ENCODE data around the gene CACNA1A.
"Not testable (repeated sequence)": the region's sequence is repeated elsewhere in the genome, so short reads cannot be mapped to it uniquely, and the experiment has no call there.

The CACNA1A gene

DNA sequence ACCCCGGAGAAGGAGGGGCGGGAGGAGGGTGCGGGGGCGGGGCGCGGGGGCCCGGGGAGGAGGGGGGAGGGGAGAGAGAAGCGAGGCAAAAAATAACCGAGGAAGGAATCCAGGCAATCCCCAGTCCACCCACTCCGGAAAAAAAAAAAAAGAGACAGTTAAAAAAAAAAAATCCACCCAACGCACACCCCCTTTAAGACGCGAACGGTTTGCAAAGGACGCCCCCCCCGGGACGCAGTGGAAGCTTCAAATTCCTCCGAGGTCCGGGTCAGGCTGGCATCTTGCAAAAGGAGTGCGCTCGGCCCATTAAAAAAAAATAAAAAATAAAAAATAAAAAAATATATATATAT is at the start of gene CACNA1A:
CACNA1A (minus strand) TSS at position 9 of the 350 bp plus-strand sequence. CDS start 255 bp downstream, outside the sequence.
- H3K4me3 Mint-ChIP-seq = no peak within 1 kb of the TSS

DNA sequence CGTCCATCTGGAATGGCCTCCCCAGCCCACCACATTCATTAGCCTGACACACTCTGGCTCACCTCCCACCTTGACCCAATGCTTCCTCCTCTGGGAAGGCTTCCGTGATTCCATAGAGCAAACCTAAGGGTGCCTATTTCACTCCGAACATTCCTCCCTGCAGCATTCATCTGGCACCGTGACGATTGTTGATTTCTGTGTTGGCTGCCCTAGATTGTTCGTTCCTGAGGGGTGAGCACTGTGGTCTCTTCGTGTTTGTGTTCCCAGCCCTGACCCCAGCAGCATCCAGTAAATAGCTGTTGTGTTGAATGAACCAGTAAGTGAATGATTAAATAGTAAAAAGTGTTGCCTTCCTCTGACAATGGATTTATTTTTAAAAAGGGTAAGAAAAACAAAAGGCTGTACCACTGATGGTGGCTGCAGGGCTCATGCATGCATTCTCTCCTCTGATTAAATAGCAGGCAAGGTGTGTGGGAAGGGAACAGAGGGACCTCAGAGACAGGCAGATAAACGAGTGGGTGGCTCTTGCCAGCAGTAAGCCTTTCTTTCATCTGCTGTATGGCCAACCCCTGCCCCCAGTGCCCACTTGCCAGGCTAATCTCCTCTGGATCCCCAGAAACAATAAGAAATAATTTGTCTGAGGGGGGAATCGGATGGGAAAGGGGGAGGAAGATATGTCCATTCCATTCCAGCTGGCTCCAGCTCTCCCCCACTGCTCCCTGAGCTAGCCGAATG is 48.4 kb upstream of the CACNA1A start:
- no peaks in the 10 kb centered on the region for H3K4me1 Mint-ChIP-seq (ENCODE audit: low read depth)
- H3K27me3 Mint-ChIP-seq = peaks cover 18% of the 10 kb centered on the region
- H3K36me3 Mint-ChIP-seq (ENCODE audit: low read depth) = no peaks in the 10 kb centered on the region
- intact Hi-C loops (cut with micrococcal nuclease) = no loop called here
- H3K4me3 Mint-ChIP-seq = no peak overlapping the region
- H3K9me3 Mint-ChIP-seq = no peaks in the 10 kb centered on the region
- no peak overlapping the region for H3K27ac Mint-ChIP-seq

More for the DNA sequence above, at the start of gene CACNA1A:
- no peak within 1 kb of the TSS for H3K27ac Mint-ChIP-seq
- H3K4me1 Mint-ChIP-seq (ENCODE audit: low read depth) = no peaks in the 10 kb centered on the region
- H3K36me3 Mint-ChIP-seq (ENCODE audit: low read depth) = no peaks in the 10 kb centered on the region
- peaks cover 72% of the 10 kb centered on the region for H3K27me3 Mint-ChIP-seq
- peaks cover 8% of the 10 kb centered on the region for H3K9me3 Mint-ChIP-seq
- intact Hi-C loops (cut with micrococcal nuclease) = no loop called here

DNA sequence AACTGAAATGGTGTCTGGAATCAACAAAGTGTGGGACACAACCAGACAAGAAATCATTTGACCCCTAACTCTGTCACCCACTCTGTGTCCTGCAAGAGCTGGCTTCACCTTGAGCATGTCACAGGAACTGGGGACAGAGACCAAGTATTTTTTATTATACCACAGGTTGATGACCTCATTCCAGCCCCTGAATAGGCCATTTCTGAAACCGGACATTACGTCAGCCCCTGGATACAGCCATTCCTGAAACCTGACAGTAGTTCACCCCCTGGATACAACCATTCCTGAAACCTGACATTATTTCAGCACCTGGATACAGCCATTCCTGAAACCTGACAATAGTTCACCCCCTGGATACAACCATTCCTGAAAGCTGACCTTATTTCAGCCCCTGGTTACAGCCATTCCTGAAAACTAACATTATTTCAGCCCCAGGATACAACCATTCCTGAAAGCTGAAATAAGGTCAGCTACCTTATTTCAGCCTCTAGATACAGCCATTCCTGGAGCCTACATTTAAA is 47.7 kb upstream of the CACNA1A start:
- intact Hi-C loops (cut with micrococcal nuclease) = no loop called here
- Mint-ChIP-seq H3K27me3 (peaks cover 18% of the 10 kb centered on the region), H3K4me1 (ENCODE audit: low read depth) (no peaks in the 10 kb centered on the region)

GRCh38 chr19:13548131-13548530 is 41.9 kb upstream of the CACNA1A start:
- H3K27ac Mint-ChIP-seq = no peak overlapping the region
- H3K4me3 Mint-ChIP-seq = no peak overlapping the region
- H3K27me3 Mint-ChIP-seq = peaks cover 8% of the 10 kb centered on the region
- intact Hi-C loops (cut with micrococcal nuclease) = no loop called here
- no peaks in the 10 kb centered on the region for H3K4me1 Mint-ChIP-seq (ENCODE audit: low read depth)
- no peaks in the 10 kb centered on the region for H3K36me3 Mint-ChIP-seq (ENCODE audit: low read depth)
- peaks cover 6% of the 10 kb centered on the region for H3K9me3 Mint-ChIP-seq

More for the DNA sequence above, 47.7 kb upstream of the CACNA1A start:
- Mint-ChIP-seq H3K27ac (no peak overlapping the region), H3K9me3 (no peaks in the 10 kb centered on the region), H3K36me3 (ENCODE audit: low read depth) (no peaks in the 10 kb centered on the region), H3K4me3 (no peak overlapping the region)

DNA sequence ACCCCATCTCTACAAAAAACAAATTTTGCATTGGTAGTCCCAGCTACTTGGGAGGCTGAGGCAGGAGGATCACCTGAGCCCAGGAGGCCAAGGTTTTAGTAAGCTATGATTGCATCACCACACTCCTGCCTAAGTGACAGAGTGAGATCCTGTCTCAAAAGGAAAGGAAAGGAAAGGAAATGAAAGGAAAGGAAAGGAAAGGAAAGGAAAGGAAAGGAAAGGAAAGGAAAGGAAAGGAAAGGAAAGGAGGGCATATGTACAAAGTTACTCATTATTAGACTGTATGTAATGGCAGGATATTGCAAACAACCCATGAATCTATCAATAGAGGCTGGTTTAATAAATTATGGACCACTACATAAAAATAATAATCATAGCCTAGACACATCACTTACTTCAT is 40.8 kb upstream of the CACNA1A start:
- Mint-ChIP-seq H3K27ac (no peak overlapping the region), H3K4me1 (ENCODE audit: low read depth) (no peaks in the 10 kb centered on the region), H3K9me3 (peaks cover 6% of the 10 kb centered on the region), H3K27me3 (peaks cover 7% of the 10 kb centered on the region), H3K4me3 (no peak overlapping the region), H3K36me3 (ENCODE audit: low read depth) (no peaks in the 10 kb centered on the region)
- intact Hi-C loops (cut with micrococcal nuclease) = no loop called here

DNA sequence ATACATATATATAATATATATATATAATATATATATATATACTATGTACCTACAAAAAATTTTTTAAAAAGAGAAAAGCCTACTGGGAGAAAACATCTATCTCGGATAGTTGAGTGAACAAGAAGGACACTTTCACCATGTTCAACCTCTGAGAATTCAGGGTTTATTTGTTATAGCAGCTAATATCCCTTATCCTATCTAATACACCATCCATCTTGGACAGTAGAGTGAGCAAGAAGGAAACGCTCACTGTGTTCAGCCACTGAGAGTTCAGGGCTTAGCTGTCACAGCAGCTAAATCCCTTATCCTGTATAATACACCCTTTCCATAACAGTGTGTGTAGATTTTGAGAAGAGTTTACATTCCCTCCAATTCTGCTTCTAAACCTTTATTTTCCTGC is 38.1 kb upstream of the CACNA1A start:
- no peaks in the 10 kb centered on the region for H3K36me3 Mint-ChIP-seq (ENCODE audit: low read depth)
- no peak overlapping the region for H3K4me3 Mint-ChIP-seq
- peaks cover 6% of the 10 kb centered on the region for H3K9me3 Mint-ChIP-seq
- H3K4me1 Mint-ChIP-seq (ENCODE audit: low read depth) = no peaks in the 10 kb centered on the region
- H3K27ac Mint-ChIP-seq = no peak overlapping the region
- intact Hi-C loops (cut with micrococcal nuclease) = no loop called here
- peaks cover 6% of the 10 kb centered on the region for H3K27me3 Mint-ChIP-seq

DNA sequence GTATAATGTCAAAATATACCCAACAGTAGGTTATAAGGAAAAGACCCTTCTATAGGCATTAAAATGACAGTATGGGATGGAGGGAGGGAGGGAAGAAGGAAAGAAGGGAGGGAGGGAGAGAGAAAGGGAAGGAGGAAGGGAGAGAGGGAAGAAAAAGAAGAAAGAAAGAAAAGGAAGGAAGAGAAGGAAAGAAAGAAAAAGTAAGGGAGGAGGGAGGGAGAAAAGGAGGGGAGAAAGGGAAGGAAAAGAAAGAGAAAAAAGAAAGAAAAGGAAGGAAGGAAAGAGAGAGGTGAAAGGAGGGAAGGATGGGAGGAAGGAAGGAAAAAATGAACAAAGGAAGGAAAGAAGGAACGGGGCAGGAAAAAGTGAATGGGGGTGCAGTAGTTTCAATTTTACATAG is 35.3 kb upstream of the CACNA1A start:
- intact Hi-C loops (cut with micrococcal nuclease) = no loop called here
- H3K27me3 Mint-ChIP-seq = peaks cover 10% of the 10 kb centered on the region
- H3K4me1 Mint-ChIP-seq (ENCODE audit: low read depth) = peaks cover 4% of the 10 kb centered on the region
- H3K27ac Mint-ChIP-seq = no peak overlapping the region
- no peak overlapping the region for H3K4me3 Mint-ChIP-seq
- no peaks in the 10 kb centered on the region for H3K36me3 Mint-ChIP-seq (ENCODE audit: low read depth)
- H3K9me3 Mint-ChIP-seq = peaks cover 6% of the 10 kb centered on the region

GRCh38 chr19:13539332-13539731 is 33.1 kb upstream of the CACNA1A start:
- intact Hi-C loops (cut with micrococcal nuclease) = no loop called here
- Mint-ChIP-seq H3K27ac (no peak overlapping the region), H3K9me3 (peaks cover 6% of the 10 kb centered on the region), H3K36me3 (ENCODE audit: low read depth) (no peaks in the 10 kb centered on the region), H3K4me3 (no peak overlapping the region), H3K27me3 (peaks cover 10% of the 10 kb centered on the region), H3K4me1 (ENCODE audit: low read depth) (peaks cover 4% of the 10 kb centered on the region)

DNA sequence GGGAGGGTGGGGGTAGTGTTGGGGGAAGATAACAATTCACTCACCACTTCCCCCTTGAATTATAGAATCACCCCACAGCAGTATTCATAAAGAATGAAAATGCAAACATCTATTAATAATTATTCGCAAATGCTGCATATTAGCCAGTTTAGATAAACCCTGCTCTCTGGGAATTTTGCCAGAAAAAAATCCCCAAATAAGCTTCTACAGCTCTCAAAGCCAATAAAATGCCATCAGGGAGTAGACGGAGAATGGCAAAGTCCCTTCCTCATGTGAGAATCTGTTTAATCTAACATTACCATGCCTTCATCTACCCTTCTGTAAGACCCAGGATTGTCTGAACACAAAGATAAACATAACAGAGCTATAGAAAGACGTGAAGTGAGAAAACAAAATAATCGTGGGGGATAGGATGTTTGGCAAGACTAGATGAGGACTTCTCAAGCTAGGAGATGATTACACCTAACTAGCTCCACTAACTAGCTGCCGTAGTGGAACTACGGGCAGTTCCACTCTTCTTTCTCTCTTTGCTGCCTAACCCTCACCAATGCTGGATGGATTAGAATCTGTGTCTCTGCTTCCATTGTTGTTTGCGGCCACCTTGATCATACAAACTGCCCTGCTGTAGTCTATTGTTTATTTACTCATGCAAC is 32.4 kb upstream of the CACNA1A start:
- Mint-ChIP-seq H3K4me1 (ENCODE audit: low read depth) (peaks cover 4% of the 10 kb centered on the region), H3K36me3 (ENCODE audit: low read depth) (no peaks in the 10 kb centered on the region), H3K27me3 (peaks cover 14% of the 10 kb centered on the region), H3K27ac (no peak overlapping the region), H3K4me3 (no peak overlapping the region), H3K9me3 (peaks cover 5% of the 10 kb centered on the region)
- intact Hi-C loops (cut with micrococcal nuclease) = no loop called here

GRCh38 chr19:13537454-13537853 is 31.2 kb upstream of the CACNA1A start:
- intact Hi-C loops (cut with micrococcal nuclease) = no loop called here
- H3K27me3 Mint-ChIP-seq = peaks cover 12% of the 10 kb centered on the region
- peaks cover 4% of the 10 kb centered on the region for H3K4me1 Mint-ChIP-seq (ENCODE audit: low read depth)

GRCh38 chr19:13530720-13531119 is 24.4 kb upstream of the CACNA1A start:
- intact Hi-C loops (cut with micrococcal nuclease) = no loop called here
- Mint-ChIP-seq H3K9me3 (no peaks in the 10 kb centered on the region), H3K27ac (no peak overlapping the region), H3K36me3 (ENCODE audit: low read depth) (no peaks in the 10 kb centered on the region), H3K4me1 (ENCODE audit: low read depth) (no peaks in the 10 kb centered on the region), H3K4me3 (no peak overlapping the region), H3K27me3 (peaks cover 3% of the 10 kb centered on the region)

More at GRCh38 chr19:13537454-13537853, 31.2 kb upstream of the CACNA1A start:
- no peak overlapping the region for H3K4me3 Mint-ChIP-seq
- H3K36me3 Mint-ChIP-seq (ENCODE audit: low read depth) = no peaks in the 10 kb centered on the region
- H3K27ac Mint-ChIP-seq = no peak overlapping the region
- no peaks in the 10 kb centered on the region for H3K9me3 Mint-ChIP-seq

DNA sequence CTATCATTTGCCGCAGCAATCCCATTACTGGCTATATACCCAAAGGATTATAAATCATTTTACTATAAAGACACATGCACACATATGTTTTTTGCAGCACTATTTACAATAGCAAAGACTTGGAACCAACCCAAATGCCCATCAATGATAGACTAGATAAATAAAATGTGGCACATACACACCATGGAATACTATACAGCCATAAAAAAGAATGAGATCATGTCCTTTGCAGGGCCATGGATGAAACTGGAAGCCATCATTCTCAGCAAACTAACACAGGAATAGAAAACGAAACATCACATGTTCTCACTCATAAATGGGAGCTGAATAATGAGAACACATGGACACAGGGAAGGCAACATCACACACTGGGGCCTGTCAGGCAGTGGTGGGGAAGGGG is 23.4 kb upstream of the CACNA1A start:
- intact Hi-C loops (cut with micrococcal nuclease); H3K36me3 Mint-ChIP-seq (ENCODE audit: low read depth); H3K9me3 Mint-ChIP-seq; H3K4me3 Mint-ChIP-seq; H3K4me1 Mint-ChIP-seq (ENCODE audit: low read depth); H3K27me3 Mint-ChIP-seq; H3K27ac Mint-ChIP-seq: not testable (repeated sequence)

- Mint-ChIP-seq H3K27ac (no peak overlapping the region), H3K4me1 (ENCODE audit: low read depth) (no peaks in the 10 kb centered on the region), H3K9me3 (peaks cover 7% of the 10 kb centered on the region), H3K27me3 (peaks cover 3% of the 10 kb centered on the region), H3K36me3 (ENCODE audit: low read depth) (no peaks in the 10 kb centered on the region), H3K4me3 (no peak overlapping the region)
- intact Hi-C loops (cut with micrococcal nuclease) = no loop called here
Measured at GRCh38 chr19:13526552-13526951, 20.3 kb upstream of the CACNA1A start.

DNA sequence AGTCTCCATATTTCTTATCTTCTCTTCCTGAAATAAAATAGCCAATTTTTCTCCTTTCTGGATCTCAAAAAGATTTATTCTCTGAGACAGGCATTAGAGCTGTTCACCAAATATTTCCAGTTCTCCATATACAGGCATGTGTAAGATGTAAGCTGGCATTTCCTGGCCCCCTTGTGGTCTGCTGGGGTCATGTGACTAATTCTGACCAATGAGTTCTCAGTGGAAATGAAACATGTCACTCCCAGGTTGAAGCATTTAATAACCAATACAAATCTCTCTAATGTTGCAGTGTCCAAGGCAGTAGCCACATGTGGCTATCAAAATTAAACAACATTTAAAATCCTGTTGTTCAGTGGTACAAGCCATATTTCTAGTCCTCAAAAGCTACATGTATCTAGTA is 14.8 kb upstream of the CACNA1A start:
- peaks cover 24% of the 10 kb centered on the region for H3K9me3 Mint-ChIP-seq
- H3K4me1 Mint-ChIP-seq (ENCODE audit: low read depth) = no peaks in the 10 kb centered on the region
- H3K36me3 Mint-ChIP-seq (ENCODE audit: low read depth) = no peaks in the 10 kb centered on the region
- peaks cover 16% of the 10 kb centered on the region for H3K27me3 Mint-ChIP-seq
- intact Hi-C loops (cut with micrococcal nuclease) = no loop called here
- no peak overlapping the region for H3K27ac Mint-ChIP-seq
- H3K4me3 Mint-ChIP-seq = no peak overlapping the region

All from dendritic cell treated with granulocyte-macrophage colony-stimulating factor and Interleukin-4, amounts not matched to agents 40 ng/mL and 50 ng/mL, for 4 days (primary cell).